ENCODE data around the gene ARGLU1.

ARGLU1 gene

GRCh38 chr13:106588367-106588766 lies 20.4 kb upstream of the ARGLU1 start:
- TF ChIP-seq, protein P1, sequence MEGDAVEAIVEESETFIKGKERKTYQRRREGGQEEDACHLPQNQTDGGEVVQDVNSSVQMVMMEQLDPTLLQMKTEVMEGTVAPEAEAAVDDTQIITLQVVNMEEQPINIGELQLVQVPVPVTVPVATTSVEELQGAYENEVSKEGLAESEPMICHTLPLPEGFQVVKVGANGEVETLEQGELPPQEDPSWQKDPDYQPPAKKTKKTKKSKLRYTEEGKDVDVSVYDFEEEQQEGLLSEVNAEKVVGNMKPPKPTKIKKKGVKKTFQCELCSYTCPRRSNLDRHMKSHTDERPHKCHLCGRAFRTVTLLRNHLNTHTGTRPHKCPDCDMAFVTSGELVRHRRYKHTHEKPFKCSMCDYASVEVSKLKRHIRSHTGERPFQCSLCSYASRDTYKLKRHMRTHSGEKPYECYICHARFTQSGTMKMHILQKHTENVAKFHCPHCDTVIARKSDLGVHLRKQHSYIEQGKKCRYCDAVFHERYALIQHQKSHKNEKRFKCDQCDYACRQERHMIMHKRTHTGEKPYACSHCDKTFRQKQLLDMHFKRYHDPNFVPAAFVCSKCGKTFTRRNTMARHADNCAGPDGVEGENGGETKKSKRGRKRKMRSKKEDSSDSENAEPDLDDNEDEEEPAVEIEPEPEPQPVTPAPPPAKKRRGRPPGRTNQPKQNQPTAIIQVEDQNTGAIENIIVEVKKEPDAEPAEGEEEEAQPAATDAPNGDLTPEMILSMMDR (IDR thresholded peaks at IDR 0.05; ENCODE audit: low read length, missing control alignments): no peak
- DNase-seq (ENCODE audit: low read depth): no peak
- no peak overlapping the region for H3K4me3 ChIP-seq (replicated peaks; ENCODE audit: low read depth, low read length)

DNA sequence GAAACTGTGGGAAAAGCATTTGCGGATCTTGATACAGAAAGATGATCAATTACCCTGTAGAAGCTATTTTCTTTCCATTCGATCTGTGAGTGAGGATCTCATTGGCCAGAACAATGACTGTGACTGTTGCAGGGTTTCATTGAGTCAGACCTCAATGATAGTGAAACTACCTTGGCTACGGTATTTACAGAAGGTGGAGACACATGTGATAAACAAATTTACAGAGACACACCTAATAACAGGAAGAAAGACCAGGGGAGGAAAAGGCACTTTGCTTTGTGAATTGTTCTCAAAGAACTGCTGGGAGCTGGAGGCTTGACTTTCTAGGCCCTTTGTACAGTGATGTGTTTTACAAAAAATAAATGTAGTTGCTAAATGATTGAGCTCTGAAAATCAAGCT lies 19.9 kb upstream of the ARGLU1 start:
- TF ChIP-seq, protein P1 (IDR thresholded peaks at IDR 0.05; ENCODE audit: low read length, missing control alignments): no peak
- H3K4me3 ChIP-seq (replicated peaks; ENCODE audit: low read depth, low read length): no peak overlapping the region
- DNase-seq (ENCODE audit: low read depth): no peak

GRCh38 chr13:106586648-106587166 lies 18.8 kb upstream of the ARGLU1 start:
- TF ChIP-seq, protein P1 (IDR thresholded peaks at IDR 0.05; ENCODE audit: low read length, missing control alignments): no peak
- no peak for DNase-seq (ENCODE audit: low read depth)
- H3K4me3 ChIP-seq (replicated peaks; ENCODE audit: low read depth, low read length): no peak overlapping the region

DNA sequence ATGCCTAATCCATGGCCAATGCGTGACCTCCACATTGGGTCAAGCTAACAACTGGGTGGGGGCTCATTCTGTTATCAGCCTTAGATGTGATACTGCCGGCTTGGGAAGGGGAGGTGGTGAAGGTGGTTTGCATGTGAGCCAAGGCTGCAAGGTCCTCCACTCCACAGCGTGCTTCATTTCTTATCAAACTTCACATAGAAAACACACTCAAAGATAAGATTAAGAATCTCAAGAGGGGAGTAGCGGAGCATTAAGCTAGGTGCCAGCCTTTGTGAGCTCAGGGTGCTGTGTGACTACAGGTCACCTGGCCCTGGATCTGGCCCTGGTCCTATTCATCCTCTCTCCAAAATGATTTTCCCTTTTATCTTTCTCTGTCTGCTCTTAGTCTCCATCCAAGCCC lies 13.3 kb upstream of the ARGLU1 start:
- TF ChIP-seq, protein P1 (IDR thresholded peaks at IDR 0.05; ENCODE audit: low read length, missing control alignments): no peak
- no peak overlapping the region for H3K4me3 ChIP-seq (replicated peaks; ENCODE audit: low read depth, low read length)
- no peak for DNase-seq (ENCODE audit: low read depth)

DNA sequence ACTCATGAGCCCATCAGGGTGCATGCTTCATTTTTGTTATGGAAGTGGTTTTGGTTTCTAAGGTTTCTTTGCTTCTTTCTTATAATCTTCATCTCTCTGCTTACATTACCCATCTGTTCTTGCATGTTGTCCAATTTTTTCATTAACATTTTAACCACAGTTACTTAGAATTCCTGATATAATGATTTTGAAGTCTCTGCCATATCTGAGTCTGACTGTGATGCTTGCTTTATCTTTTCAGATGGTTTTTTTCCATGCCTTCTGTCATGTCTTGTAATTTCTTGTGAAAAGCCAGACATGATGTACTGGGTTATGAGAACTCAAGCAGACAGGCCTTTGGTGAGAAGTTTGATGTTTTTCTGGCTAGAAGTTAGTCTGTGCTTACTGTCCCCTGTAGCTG lies 8.0 kb upstream of the ARGLU1 start:
- H3K4me3 ChIP-seq (replicated peaks; ENCODE audit: low read depth, low read length): no peak overlapping the region
- no peak for DNase-seq (ENCODE audit: low read depth)
- TF ChIP-seq, protein P1 (IDR thresholded peaks at IDR 0.05; ENCODE audit: low read length, missing control alignments): no peak

DNA sequence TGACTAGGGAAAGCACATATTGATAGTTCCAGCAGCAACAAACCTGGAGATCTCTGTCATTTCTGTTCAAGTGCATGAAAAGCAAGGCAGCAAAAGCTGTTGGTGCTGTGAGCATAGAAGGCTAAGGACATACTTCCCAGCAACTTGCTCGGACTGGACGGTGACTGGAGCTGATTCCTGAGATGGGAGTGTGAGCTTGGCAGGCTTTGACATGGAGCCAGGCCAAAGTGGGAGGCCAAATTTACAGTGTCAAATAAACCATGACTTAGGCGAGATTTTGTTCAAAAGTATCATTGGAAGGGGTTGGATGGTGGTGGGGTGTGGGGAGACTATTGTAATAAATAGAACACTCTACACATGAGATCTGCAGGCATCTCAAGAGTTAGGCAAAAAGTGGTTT lies 5.9 kb upstream of the ARGLU1 start:
- TF ChIP-seq, protein P1 (IDR thresholded peaks at IDR 0.05; ENCODE audit: low read length, missing control alignments): no peak
- H3K4me3 ChIP-seq (replicated peaks; ENCODE audit: low read depth, low read length): no peak overlapping the region
- peak; percentile 46 for DNase-seq (ENCODE audit: low read depth)

GRCh38 chr13:106573284-106573846 lies 5.4 kb upstream of the ARGLU1 start:
- TF ChIP-seq, protein P1 (IDR thresholded peaks at IDR 0.05; ENCODE audit: low read length, missing control alignments): no peak
- DNase-seq (ENCODE audit: low read depth): peak; percentile 59
- H3K4me3 ChIP-seq (replicated peaks; ENCODE audit: low read depth, low read length): no peak overlapping the region
